GM06990 (cell line): Measurements from ENCODE around the gene VAV2.

Experiments used
- DNase-seq: peaks from one replicate; pipeline ENCODE4 v3.0.0-alpha.2; 2011; ENCODE audit not compliant: insufficient read length; ENCODE audit errors: extremely low read depth
- H3K27me3 ChIP-seq: replicated peaks from 2 replicates; pipeline ENCODE4 v1.6.0; 2011; ENCODE audit warnings: low read length; ENCODE audit not compliant: control insufficient read depth, insufficient read depth
- H3K36me3 ChIP-seq: 2 replicates; pipeline ENCODE4 v1.5.1; 2011; ENCODE audit warnings: low read length; ENCODE audit not compliant: control insufficient read depth, insufficient read depth
- H3K4me3 ChIP-seq: replicated peaks from 2 replicates; pipeline ENCODE4 v1.5.1; 2011; ENCODE audit warnings: low read depth, mild to moderate bottlenecking, control low read depth, low read length
- TF ChIP-seq, protein P1 (sequence below): IDR thresholded peaks from 2 replicates; pipeline ENCODE4 v1.5.1; 2011; ENCODE audit warnings: low read length, control low read depth, mild to moderate bottlenecking, inconsistent platforms; ENCODE audit not compliant: insufficient read depth, poor library complexity, severe bottlenecking

Gene VAV2

DNA sequence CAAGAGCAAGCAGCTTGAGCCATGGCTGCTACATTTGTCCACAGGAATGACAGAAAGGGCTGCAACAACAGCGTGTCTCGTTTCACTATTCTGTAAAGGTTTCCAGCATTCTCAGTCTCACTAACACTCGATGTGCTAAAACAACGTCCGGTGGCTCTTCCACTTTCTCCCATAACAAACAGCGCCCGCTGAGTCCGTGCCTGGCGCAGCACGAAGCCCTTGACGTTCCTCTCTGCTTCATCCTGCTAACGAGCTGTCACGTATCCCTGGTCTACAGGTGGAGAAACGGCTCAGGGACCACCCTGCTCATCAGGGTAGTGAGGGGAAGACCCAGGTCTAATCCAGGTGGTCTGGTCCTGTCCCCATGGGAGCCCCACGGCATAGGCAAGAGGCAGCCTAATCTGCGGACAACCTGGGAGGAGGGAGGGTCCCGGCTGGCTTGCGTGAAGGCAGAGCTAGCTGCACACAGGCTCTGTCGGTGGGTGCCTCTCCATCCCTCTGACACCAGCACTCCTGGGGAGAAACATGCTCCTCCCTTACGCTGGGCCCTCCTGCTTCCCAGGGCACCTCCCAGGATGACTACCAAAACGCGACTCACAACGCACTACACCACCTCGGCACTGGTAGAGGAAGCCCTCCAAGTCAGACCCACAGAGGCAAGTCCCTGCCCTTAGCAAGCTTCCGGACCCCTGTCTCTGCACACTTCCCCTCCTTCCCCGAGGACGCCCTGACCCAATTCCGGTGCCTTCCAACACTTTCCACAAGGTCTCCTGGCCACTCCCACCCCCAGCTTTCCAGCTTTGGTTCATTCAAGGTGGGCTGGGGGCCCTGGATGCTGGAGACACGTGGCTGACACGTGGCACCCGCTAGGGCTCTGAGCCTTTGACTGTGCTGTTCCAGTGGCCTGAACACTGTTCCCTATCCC, 43.3 kb downstream of the VAV2 start:
- Histone ChIP-seq H3K27me3 (no peaks in the 10 kb centered on the region), H3K4me3 (no peak overlapping the region), H3K36me3 (peaks cover 5% of the 10 kb centered on the region)
- TF ChIP-seq, protein P1, sequence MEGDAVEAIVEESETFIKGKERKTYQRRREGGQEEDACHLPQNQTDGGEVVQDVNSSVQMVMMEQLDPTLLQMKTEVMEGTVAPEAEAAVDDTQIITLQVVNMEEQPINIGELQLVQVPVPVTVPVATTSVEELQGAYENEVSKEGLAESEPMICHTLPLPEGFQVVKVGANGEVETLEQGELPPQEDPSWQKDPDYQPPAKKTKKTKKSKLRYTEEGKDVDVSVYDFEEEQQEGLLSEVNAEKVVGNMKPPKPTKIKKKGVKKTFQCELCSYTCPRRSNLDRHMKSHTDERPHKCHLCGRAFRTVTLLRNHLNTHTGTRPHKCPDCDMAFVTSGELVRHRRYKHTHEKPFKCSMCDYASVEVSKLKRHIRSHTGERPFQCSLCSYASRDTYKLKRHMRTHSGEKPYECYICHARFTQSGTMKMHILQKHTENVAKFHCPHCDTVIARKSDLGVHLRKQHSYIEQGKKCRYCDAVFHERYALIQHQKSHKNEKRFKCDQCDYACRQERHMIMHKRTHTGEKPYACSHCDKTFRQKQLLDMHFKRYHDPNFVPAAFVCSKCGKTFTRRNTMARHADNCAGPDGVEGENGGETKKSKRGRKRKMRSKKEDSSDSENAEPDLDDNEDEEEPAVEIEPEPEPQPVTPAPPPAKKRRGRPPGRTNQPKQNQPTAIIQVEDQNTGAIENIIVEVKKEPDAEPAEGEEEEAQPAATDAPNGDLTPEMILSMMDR: no peak
- no peak for DNase-seq

DNA sequence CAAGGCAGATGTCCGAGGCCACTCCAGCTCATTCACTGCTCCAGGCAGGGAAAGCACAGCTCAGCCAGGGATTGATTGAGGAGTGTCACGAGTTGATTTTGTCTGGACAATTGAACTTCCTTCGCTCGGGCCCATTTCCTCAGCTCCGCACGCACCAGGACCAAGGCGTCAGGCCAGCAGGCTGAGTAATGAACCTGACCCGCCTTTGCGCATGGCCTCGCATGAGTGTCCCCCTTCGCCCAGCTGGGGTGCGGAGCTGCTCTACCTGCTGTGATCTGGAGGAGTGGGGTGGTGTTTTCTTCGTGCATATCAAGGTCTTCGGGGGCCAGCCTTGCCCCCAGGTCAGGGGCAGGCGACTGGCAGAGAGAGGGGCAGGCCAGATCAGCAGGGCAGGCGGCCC, 44.0 kb downstream of the VAV2 start:
- H3K36me3 ChIP-seq: peaks cover 9% of the 10 kb centered on the region
- no peak for DNase-seq
- TF ChIP-seq, protein P1: no peak
- no peaks in the 10 kb centered on the region for H3K27me3 ChIP-seq
- H3K4me3 ChIP-seq: no peak overlapping the region

DNA sequence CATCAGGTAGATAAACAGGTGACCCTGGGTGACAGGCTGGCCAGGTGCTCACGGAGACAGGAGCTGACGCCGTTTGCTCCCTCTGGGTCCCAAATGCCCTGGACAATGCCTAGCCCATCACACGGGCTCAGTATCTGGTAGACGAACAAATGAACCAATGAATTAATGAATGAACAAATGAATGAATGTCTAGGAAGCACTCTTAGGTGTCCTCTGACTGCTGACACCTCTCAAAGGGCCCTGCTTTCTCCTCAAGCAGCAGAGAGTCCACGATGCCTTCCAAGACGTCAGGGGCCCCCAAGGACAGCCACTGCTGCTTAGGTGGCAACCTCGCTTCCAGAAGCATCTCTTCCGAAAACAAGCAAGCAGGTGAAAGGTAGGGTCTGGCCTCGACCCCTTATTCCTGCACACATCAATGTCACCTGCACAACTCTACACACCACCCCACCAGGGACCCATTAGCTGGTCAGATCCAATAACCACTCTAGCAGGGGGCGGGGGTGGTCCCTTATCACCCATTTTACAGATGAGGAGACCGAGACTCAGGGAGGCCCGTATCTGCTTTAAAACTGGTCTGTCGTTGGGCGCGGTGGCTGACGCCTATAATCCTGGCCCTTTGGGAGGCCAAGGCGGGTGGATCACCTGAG, 45.2 kb downstream of the VAV2 start:
- TF ChIP-seq, protein P1: no peak
- Histone ChIP-seq H3K36me3 (peaks cover 12% of the 10 kb centered on the region), H3K27me3 (no peaks in the 10 kb centered on the region), H3K4me3 (no peak overlapping the region)
- no peak for DNase-seq

- Histone ChIP-seq H3K27me3 (no peaks in the 10 kb centered on the region), H3K36me3 (peaks cover 9% of the 10 kb centered on the region), H3K4me3 (peak overlapping the region; percentile 35)
- DNase-seq: peak; percentile 70
- TF ChIP-seq, protein P1: no peak
Measured at GRCh38 chr9:133945977-133946753, 46.0 kb downstream of the VAV2 start.

DNA sequence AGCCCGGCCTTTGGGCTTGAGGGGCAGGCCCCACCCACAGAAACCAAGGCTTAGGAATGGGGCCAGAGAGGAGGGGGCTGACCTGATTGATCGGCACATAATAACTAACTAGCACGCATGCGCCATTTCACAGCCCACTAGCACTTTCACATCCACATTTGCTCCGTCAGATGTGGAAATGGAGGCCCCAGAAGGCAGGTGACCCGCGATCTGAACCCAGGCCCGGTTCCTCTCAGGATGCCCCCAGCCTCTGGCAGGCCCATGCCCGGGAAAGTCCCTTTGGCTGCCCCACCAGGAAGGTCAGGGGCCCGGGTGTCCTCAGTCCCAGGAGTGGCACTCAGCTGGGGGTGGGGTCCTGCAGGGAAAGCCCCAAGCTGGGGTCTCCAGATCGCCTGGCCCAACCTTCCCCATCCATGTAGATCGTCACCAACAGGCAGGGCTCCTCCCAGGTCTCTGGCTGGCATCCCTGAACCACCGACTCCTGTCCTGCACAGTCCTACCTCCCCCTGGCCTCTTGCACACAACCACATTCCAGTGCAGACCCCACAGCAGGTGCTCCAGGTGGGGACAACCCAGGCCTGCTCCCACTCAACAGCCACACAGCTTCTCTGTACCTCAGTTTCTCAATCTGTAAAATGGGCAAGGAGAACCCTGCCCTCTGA, 46.7 kb downstream of the VAV2 start:
- Histone ChIP-seq H3K36me3 (peaks cover 9% of the 10 kb centered on the region), H3K27me3 (no peaks in the 10 kb centered on the region), H3K4me3 (peak overlapping the region; percentile 35)
- TF ChIP-seq, protein P1: no peak
- peak; percentile 79 for DNase-seq
